RPMI7951 (cell line): ENCODE results near the gene P4HA3. TPM values are rescaled to one million over a fixed set of nuclear protein-coding genes. Genes with fewer than 3 reads are reported as not detected.
"Not testable (repeated sequence)": the region's sequence is repeated elsewhere in the genome, so short reads cannot be mapped to it uniquely, and the experiment has no call there.

Source experiments
- DNase-seq: peaks from one replicate; pipeline ENCODE4 v3.0.0-alpha.2; 2012; ENCODE audit warnings: low read depth
- total RNA-seq: library from RNA; depleted of rRNA; stranded (reverse); fragments of >200 nt; shearing (Covaris generic); gene quantifications from 2 replicates; pipeline ENCODE4 v1.2.3, GENCODE V29; 2014; rRNA removed

Gene P4HA3
- total RNA-seq: 5.2 and 7.7 TPM in 2 replicates

DNA sequence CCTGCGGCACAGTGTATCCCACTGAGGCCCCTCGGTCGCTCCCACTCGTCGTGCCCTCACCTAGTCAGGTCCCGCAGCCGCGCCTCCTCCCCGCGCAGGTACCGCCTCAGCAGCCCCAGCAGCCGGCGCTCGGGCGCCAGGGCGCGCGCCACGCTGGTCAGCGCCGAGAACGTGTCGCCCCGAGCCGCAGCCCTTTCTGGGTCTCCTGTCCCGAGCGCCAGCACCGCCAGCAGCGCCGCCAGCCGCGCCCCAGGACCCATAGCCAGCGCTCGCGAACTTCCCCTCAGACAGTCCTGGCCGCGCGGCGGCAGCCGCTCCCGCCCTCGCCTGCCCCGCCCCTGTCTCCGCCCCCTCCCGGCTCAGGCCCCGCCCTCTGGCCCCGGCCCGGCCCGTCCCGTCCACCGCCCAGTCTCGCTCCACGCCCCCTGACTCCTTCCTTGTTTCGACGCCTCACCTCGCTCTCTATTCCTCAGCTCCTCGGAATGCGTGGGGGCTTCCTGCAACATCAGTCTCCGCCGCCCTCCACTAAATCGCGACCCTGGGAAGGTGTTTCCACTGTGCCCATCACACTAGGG is at the start of gene P4HA3:
TSS of gene P4HA3 (minus strand) at position 289 of the 575 bp plus-strand sequence. CDS start at position 260, 29 bp downstream.
- peak; percentile 44 for DNase-seq

DNA sequence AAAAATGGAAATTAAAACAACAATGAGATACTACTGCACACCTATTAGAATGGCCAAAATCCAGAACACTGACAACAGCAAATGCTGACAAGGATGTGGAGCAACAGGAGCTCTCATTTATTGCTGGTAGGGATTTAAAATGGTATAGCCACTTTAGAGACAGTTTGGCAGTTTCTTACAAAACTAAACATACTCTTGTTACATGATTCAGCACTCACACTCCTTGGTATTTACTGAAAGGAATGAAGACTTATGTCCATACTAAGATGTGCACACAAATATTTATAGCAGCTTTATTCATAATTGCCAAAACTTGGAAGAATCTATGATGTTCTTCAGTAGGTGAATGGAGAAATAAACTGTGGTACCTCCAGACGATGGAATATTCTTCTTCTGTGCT is 46.0 kb upstream of the P4HA3 start:
- DNase-seq: no peak

DNA sequence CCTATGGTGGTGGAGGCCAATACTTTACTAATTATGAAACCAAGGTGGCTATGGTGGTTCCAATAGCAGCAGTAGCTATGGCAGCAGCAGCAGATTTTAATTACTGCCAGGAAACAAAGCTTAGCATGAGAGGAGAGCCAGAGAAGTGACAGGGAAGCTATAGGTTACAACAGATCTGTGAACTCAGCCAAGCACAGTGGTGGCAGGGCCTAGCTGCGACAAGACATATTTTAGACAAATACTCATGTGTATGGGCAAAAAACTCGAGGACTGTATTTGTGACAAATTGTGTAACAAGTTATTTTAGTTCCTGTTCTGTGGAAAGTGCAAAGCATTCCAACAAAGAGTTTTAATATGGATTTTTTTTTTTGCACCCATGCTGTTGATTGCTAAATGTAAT is 44.2 kb upstream of the P4HA3 start:
- DNase-seq: no peak

DNA sequence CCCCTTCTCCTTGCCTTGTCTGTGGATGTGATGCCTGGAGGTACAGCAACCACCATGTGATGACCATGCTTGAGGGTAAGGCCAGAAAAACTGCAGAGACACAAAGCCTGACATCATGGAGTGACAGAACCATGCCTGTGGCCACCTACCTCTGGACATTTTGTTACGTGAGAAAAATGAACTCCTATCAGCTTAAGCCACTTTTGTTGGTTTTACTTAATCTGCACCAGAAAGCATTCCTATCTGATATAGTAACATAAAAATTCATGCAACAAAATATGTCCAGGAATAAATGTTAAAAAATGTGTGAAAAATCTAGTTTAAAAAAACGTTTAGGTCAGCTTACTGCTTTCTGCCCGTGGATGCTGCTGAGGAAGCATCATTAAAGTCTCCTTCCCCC is 42.6 kb upstream of the P4HA3 start:
- DNase-seq: no peak

DNA sequence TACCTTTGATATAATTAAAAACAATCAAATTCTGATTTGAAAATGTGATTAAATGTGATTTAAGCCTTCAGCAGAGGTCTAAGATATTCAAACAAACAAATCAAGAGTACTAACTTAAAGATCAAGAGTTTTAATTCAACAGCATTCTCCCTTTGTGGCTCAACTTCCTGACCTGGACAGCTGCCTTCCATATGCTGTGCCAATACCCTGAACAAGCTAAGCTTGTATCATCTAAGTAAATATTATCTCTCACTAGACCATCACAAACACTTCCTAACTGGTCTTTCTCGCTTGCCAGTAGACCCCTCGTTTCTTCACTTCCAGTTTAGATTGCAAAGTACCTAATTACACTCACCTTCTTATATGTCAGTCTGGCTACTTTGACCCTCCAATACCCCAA is 35.9 kb upstream of the P4HA3 start:
- DNase-seq: peak; percentile 12

DNA sequence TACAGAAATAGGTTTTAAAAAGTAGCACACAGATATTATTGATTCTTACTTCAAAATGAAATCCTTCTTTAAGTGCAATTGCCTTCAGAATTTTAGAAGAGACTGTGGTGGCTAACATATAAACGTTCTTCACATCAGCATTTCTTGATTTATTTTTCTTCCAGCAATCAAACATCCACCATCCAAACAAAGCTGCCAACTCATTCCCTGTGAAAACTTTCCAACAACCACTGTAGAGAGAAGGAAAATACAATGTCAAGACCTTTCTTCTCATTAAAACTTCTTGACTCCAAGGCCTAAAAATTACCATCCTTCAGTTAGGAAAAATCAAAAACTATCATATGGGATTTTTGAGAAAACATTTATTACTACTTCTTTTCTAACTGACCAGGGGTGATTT is 34.0 kb upstream of the P4HA3 start:
- no peak for DNase-seq

DNA sequence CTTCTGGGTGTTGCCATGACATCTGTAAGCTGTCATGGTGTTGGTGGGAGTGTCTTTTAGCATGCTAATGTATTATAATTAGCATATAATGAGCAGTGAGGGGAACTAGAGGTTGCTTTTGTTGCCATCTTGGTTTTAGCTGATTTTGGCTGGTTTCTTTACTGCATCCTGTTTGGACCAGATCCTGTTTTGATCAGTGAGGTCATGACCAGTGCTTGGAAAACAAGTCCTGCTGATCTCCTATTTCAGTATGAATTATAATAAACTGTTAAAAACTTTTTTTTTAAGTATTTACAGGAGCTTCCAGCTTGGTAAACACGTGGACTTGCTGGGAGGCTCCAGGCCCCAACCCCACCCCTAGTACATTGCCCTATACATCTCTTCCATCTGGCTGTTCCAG is 30.5 kb upstream of the P4HA3 start:
- no peak for DNase-seq

DNA sequence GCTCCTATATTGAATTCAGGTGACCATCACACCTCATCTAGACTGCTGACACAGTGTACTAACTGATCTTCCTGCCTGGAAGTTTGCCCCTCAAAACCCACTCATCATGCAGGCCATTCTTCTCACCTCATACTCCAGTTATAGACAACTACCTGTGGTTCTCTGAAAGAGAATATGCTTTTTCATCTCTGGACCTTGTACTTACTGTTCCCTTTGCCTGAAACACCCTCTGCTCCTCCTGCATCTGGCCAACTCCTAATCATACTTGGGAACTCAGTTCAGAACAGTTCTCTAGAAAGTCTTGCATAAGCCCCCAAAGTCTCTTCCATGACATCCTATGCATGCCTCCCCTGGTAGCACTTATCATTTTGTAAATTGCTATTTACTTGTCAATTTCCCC is 28.2 kb upstream of the P4HA3 start:
- DNase-seq: no peak

DNA sequence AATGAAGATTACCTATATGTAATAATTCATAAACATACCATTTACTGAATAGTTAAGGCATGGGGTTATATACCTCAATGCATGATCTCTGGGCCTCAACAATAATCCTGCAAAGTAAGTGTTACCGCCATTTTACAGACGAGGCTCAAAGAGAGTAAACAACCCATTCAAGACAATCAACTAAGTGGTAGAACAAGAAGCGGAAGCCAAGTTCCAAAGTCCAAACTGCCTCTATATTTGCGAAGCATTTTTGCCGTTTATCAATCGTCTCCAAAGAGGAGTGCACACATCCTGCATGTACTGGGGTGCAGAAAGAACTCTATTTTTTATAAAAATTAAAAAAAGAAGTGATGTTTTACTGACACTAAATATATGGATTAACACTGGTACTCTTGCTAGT is 27.5 kb upstream of the P4HA3 start:
- DNase-seq: no peak

DNA sequence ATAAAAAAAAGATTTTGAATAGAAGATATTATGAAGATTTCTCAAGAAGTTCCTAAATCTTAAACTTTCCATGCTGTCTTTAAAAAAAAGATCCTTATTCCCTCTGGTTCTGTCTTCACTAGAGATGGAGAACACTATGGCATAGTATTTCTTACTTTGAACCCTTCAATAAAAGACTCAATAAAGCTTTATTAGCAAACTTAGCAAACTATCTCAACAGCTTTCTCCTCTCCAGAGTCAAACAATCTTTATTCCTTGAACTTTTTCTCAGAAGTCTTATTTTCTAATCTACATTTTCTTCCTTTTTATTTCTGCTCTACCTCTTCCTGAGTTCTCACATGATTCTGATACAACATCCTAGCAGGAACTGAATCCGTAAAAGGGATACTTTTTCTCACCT is 21.8 kb upstream of the P4HA3 start:
- no peak for DNase-seq

DNA sequence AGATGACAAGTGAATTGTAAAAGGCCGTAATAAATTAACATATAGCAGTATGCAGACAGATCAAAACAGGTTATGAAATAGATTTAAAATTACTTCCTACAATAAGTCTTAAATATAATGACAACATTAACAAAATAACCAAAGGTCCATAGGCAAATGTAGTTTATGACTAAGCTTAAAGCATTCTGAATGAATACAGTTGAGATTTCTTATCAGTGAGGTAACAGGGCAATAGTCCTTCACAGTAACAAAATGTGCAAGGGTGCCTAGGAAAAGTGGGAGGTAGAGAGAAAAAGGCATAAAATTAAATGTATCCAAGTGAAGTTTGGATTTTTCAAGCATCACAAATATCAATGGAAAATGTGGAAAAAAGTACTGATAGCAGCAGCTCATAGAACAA is 20.9 kb upstream of the P4HA3 start:
- no peak for DNase-seq

DNA sequence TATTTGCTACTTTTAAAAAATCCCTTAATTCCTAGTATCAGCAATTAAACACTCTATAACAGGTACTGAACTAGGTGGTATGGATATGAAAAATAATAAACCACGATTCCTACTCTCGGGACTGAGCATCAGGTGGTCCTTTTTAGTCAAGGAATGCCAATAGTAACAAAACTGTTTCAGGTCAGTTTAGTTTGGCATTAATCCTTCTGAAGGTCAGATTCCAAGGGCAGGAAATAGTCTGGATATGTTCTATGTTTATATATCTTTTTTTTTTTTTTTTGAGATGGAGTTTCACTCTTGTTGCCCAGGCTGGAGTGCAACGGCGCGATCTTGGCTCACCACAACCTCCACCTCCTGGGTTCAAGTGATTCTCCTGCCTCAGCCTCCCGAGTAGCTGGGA is 19.6 kb upstream of the P4HA3 start:
- not testable (repeated sequence) for DNase-seq

DNA sequence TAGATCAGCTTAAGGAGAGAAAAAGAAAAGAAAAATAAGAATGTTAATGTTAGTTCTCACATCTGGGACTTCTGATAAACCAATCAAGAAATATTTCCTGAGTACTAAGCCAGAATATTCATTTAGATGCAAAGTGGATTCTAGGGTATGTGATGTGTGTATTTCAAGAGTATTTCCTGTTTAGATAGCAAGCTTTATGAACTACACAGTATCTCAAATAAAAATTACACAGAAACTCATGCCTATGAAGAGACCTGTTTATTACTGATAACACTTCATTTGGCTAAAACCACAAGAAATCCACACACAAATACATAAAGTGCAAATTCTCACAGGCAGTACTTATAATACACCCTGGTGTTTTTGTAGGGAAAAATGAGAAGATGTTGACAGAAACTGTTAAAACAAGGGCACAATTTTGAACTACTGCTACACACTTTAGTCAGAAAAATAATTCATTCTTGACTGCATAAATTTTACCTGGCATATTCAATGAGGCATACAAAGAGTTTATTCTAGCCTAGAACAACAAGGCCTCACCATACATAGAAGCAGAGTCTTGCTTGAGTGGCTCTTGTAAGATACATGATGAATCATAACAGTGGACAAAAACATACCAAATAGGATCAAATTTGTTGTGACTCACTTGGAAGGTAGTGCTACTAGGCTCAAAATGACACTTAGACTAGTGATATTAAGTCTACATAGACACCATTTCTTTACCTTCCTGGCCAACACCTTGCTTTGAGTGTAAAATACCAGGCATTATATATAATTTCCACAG is 18.8 kb upstream of the P4HA3 start:
- peak; percentile 44 for DNase-seq

DNA sequence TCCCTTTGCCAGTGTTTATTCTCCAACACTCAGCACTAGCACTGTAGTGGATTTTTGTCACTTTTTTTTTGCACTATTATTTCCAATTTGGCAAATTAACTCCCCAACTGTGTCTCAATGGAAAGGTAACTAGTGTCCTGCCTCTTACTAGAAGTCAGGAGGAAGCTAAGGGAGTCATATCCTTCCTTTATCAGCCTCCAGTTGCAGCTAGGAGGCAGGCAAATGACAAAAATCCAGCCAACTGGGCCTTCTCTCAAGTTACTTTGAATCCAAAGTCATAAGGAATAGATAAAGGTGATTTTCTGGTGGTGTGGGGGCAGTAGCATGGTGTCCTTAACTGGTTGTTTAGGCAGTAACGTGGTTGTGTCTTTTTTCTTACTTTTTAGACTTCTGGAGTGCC is 15.6 kb upstream of the P4HA3 start:
- DNase-seq: no peak

DNA sequence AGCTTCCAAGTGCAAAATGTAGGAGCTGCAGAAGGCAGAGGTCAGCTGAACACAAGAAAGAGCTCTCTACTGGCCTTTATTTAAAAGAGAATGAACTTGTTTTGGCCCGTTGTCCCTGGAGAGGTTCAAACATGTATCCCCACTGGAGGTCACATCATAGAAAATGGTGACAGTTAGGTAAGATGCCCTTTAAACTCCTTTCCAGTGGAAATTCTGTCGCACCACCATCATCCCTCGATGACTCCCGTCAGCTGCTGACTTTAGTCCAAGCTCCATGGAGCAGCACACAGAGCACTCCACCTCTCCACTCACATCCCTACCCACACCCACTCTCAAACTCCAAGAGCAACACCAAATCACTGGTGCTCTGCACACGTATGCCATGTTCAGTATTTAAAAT is 15.2 kb upstream of the P4HA3 start:
- DNase-seq: no peak

DNA sequence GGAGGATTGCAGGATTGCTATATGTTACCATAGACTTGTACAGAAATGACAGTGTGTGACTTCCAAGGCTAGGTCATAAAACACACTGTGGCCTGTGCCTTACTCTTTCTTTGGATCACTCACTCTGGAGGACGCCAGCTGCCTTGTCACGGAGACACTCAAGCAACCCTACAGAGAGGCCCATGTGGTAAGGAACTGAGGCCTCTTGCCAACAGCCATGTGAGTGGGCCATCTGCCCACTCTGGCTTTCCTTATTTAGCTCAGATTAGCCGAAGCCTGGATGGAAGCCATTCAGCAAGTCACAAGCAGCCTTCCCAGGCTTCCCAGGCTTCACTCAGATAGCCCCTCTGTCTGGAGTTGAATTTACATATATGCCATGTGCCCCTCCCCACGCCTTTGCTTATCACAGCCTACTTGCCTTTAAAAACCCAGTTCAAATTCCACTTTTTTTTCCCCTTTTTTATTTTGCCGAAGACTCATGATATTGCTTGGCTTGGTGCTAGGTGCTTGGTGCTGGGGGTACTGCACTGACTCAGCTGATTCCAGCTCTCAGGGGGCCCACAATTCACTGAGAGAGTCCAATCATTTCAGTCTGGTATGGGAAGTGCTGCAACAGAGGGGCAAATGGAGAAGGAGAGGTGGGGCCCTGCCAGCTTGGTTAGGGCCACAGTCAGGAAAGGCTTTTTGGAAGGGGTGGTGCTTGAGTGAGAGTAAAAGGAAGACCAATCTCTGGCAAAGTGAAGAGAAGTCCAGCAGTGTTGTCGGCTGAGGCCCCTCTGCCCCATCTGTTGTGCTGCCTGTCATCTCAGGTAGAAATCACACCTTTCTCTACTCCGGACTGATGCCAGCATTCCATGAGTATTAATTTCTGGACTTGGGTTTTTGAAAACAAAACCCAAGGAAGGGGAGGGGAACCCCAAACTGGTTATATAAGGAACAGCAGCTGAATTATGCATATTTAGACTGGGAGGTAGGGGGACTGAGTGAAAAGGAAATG is 14.5 kb upstream of the P4HA3 start:
- peak; percentile 96 for DNase-seq

DNA sequence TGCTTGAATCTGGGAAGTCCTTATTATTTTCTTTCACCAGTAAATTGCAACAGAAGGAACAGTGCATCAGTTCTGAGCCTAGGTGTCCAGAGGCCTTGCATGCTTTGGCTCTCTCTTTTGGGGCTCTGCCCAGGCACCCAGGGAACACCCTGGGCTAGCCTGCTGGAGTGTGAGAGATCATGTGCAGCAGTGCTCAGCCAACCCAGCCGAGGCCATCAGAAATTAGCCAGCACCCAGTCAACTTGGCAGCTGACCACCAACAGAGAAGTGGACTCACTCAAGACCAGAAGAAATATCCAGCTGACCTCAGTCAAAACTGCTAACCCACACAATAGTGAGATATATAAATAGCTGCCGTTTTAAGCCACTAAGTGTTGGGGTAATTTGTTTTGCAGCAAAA is 11.2 kb upstream of the P4HA3 start:
- DNase-seq: peak; percentile 44

DNA sequence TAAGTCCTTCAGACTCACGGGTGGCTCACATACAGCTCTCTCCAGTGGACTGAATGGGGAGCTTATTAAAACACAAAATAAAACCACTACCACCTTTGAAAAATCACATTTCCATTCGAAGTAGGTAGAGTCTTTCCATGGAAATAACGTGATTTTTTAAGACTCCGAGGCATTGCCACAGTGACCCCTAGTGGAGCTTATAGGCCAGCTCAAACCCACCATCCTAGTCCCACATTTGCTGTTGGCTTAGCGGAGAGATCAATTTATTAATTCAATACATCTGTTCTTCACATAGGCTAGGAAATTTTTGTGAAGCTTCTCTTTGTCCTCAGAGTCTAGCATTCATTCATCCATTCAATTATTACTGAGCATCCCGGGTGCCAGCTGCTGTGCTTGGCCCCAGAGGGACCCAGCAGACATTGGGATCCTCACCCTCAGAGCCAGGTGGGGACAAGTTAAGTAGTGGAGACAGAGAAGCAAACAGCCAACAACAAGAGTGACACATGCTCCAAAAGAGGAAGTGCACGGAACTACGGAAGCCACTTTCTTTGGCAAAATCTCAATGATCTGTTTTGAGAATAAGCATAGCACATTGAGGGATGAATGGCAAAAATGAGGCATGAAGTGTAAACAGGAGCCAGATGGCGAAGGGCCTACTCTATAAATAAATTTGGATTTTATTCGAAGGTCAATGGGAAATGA is 10.2 kb upstream of the P4HA3 start:
- peak; percentile 64 for DNase-seq

DNA sequence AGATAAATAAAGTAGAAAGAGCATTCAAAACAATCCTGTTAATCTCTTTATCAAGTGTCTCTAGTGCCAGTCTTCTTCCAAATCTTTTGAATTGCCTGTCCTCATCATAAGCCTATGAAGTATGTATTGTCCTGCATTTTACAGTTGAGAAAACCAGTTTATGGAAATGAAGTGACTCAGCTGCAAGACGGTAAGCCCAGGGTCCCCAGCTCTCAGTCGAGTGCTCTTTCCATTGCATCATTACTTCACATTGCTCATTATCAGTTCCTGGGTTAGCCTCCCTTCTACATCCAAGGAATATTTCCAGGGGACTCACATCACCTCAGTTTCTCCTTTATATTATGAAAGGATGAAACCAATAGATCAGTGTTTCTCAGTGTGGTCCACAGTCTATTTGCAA is 9.1 kb upstream of the P4HA3 start:
- no peak for DNase-seq

DNA sequence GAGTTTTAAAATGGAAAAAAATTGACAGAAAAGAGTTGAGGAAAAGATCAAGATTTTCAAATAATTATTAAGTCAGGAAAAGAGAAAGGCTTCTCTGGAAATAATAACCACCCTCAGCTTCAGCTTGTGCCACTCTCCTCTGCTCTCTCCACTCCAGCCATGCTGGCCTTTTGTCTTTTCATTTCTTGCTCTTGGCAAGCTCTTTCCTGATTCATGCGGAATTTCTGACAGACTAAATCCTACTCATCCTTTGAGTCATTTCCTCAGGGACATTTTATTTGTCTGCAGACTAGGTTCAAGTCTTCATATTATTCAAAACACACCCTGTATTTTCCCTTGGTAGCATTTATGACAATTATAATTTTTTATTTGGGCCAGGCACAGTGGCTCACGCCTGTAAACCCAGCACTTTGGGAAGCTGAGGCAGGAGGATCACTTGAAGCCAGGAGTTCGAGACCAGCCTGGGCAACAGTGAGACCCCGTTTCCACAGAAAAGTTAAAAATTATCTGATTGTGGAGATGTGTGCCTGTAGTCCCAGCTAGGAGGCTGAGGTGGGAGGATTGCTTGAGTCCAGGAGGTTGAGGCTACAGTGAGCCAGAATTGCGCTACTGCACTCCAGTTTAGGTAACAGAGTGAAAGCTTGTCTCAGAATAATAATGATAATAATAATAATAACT is 7.8 kb upstream of the P4HA3 start:
- DNase-seq: peak; percentile 90

DNA sequence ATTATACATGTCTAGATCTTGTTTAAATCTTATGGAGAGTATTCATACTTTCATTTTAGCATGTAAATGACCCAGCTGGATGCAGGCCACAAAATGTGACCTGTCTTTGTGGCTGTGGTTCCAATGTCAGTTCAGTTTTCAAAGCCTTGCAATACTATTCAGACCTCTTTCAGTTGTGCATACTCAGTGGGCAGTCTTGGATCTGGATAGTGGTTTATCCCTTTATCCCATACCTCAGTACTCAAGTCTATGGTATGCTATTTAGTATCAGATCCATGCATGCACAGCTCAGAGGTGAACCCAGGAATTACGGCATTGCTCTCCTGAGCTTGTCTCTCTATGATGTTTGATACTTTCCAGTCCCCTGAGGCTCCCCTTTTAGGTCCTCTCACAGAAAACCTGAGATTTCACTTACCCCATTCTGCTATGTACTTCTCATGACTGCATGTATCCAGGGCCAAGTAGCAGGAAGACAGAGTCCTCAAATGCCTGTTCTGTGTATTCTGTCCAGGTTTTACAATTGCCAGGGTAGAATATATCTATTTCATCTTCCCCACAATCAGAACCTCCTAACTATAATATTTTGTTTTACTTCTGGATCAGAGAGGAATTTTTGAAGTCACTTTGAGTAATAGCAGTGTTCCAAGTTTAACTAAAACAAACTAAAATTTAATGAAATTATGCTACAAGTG is 6.9 kb upstream of the P4HA3 start:
- peak; percentile 61 for DNase-seq
